ENCODE measurements around the gene COL3A1.

COL3A1 gene

GRCh38 chr2:188975497-188976102, 1.4 kb downstream of the COL3A1 start:
- DNase-seq (ENCODE audit: low spot score): peak; percentile 6

DNA sequence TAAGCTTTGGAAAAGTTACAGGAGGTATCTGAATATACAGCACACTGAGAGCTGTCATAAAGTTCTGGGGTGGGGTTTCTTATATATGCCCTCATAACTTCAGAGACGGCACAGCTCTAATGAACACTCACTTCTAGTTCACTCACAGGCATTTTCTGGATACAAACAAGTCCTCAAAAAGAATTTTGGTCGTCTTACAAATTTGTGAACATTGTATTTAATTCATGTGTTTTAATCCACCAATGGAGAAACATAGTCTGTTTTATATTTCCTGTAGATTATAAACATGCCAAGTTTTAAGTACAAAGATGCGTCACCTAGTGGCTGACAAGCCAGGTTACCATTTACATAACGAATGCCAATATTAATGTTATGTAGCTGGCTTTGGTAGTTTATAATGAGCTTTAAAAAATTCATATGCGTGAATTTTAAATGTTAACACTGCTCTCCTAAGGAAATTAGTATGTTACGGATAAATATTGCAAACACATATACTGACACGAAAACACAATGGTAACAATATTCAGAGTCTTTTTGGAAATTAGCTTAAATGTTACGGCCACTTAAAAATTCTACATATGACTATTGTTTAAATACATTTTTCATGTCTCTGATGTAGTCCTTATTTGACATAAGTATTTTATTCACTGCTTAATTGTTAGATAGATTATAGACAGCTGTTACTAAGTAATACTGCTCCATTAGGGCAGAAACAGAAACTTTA, 2.5 kb downstream of the COL3A1 start:
- no peak for DNase-seq (ENCODE audit: low spot score)

DNA sequence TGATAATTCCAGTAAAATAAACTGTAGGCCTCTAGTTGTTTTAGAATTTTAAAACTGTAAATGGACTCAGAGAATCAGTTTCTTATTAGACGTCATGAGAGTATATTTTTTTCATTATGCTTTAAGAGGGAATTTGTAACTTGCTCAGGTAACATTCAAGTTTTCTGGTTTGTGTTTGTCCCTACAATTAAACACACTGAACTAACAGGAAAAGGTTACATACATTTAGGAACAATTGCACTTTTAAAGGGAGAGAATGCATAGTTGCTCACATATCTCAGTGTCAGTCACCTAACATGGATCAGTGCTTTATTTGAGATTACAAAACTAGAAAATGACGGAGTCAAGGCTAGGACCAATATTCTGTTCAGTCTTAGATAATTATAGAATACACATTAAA, 3.1 kb downstream of the COL3A1 start:
- no peak for DNase-seq (ENCODE audit: low spot score)

DNA sequence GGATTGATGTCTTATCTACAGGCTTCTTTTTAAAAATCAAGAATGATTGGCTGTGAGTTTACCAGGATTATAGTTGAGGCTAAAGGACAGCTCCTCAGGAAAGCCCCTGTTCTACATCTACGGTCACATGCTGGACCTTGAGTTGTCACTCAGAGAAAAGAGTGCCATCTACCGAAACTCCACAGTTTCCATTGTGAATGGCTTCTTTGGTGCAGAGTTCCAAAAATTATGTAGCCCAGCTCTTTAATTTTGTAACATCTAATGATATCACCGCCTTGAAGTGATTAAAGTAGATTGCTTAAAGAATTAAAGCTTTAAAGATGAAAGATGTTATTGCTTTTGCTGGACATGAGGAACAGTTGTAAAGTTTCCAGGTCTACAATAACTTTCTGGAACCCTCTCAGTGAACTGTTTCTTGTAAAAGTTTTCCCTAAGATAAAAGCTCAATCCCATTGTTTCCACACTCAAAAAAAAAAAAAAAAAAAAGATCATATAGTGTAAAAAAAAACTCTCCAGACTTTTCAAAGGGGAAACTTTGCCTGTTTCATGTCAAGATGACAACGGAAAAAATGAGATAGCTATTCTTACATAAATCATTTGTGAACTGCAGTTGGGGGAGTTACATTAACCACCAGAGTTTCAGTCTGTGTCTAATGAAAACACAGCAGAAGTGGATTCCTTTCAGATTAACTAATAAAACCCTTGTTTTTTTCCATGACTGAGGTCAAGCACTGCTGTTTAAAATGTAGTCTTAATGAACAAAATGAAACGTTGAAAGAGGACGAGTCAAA, 4.3 kb downstream of the COL3A1 start:
- no peak for DNase-seq (ENCODE audit: low spot score)

DNA sequence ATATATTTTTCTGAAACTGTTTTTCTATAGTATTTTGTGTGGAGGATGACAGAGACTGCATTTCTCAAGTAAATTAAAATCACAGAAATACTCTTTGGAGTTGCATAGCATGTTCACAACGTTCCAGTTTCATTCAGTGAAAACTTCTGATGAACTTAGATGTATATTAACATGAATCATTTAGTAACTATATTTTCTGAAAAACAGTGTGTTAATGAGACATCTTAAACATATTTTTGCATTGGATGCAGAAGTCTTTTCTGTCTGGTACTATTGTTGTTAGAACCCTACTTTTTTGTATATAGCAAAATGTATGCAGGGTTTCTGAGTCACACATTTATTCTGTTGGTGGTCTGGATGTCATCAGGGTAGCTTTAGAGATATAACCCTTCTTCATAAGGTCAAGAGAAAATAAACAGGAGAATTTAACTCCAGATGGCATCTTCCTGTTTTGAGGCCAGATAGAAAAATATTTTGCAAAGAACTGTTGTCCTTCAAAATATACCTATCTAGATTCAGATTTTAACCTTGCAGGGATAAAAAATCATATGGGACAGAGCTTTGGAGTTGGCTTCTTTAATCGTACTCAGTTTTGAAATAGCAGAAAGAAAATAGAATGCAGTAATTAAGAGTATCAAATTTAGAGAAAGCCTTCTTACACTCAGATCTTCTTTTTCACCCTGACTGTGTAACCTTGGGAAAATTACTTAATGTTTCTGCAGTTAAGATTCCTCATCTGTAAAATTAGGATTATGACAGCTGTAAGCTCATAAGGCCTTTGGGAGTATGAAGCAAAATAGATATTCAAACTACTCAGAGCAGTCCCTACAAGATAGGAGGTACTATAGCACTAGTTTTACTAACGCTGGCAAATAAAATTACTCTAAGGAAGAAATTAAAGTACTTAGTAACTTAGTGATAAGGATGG, 5.3 kb downstream of the COL3A1 start:
- no peak for DNase-seq (ENCODE audit: low spot score)

DNA sequence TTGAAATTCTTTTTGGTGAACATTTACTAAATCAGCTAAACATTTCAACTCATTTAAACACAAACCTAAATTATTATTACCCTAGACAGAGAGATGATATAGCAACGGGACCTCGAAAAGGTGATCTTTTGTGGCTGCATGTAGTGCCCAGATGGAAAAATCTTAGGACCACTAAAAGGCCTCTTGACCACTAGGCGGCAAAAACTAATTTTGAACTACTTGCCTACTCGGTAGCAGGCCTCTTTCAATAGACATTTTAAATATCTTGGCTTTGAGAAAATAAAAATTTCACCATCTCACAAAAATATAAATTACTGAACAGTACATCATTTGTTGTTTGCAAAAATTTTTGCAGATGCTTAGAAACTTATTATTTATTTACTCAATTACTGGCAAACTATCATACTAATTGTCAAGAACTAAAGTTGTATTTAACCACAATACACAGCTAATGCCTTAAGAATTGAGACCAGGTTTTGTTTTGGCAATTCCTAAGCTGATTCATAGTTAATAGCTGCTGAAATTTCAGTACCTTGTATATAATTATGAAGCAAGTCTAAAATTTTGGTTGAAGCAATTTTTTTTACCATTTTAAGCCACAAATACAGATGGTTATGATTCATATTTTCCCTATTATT, 9.4 kb downstream of the COL3A1 start:
- no peak for DNase-seq (ENCODE audit: low spot score)

GRCh38 chr2:188984065-188984491, 9.9 kb downstream of the COL3A1 start:
- DNase-seq (ENCODE audit: low spot score): peak; percentile 4

- DNase-seq (ENCODE audit: low spot score): no peak
Observed at GRCh38 chr2:188984680-188985079, 10.5 kb downstream of the COL3A1 start.

GRCh38 chr2:188986839-188987238, 12.7 kb downstream of the COL3A1 start:
- peak; percentile 30 for DNase-seq (ENCODE audit: low spot score)

GRCh38 chr2:188993247-188993646, 19.1 kb downstream of the COL3A1 start:
- DNase-seq (ENCODE audit: low spot score): no peak

GRCh38 chr2:188997263-188997662, 23.1 kb downstream of the COL3A1 start:
- no peak for DNase-seq (ENCODE audit: low spot score)

DNA sequence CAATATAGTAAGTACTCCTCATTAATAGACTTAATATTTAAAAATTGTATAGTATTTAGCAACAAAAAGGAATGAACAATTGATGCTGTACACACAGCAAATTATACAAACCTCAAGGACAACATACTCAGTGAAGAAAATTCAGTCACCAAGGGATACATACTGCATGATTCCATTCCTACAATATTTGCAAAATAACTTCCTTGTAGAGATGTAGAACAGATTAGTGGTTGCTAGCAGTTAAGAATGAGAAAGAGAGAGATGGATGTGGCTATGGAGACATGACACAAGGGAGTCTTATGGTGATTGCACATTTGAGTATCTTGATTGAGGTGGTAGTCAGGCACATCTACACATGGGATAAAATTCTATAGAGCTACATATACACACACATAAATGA, 26.0 kb downstream of the COL3A1 start:
- no peak for DNase-seq (ENCODE audit: low spot score)

GRCh38 chr2:189002079-189002478, 27.9 kb downstream of the COL3A1 start:
- no peak for DNase-seq (ENCODE audit: low spot score)

DNA sequence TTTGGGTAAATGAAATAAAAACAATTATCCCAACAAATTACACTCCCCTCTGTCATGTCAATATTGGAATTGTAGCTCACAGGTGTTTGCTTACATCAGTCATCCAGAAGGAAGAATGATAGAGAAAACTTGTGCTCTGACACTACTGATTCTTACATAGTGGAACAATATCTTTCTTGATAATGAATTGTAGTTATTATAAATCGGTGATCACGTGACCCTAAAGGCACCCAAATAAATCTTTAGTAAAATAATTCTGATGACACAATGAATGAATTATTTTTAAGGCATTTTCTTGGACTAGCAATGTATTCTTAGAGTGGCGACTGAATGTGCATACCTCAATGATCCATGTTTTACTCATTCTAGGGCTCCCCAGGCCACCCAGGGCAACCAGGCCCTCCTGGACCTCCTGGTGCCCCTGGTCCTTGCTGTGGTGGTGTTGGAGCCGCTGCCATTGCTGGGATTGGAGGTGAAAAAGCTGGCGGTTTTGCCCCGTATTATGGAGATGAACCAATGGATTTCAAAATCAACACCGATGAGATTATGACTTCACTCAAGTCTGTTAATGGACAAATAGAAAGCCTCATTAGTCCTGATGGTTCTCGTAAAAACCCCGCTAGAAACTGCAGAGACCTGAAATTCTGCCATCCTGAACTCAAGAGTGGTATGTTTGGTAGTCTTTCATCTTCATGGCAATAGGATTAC, 34.5 kb downstream of the COL3A1 start:
- no peak for DNase-seq (ENCODE audit: low spot score)

GRCh38 chr2:189010536-189010935, 36.4 kb downstream of the COL3A1 start:
- no peak for DNase-seq (ENCODE audit: low spot score)

- no peak for DNase-seq (ENCODE audit: low spot score)
Observed at GRCh38 chr2:189012351-189012750, 38.2 kb downstream of the COL3A1 start.

GRCh38 chr2:189013031-189013430, 38.9 kb downstream of the COL3A1 start:
- no peak for DNase-seq (ENCODE audit: low spot score)

- no peak for DNase-seq (ENCODE audit: low spot score)
Observed at GRCh38 chr2:189013671-189014448, 39.7 kb downstream of the COL3A1 start.

- peak; percentile 36 for DNase-seq (ENCODE audit: low spot score)
Observed at GRCh38 chr2:189014449-189015138, 40.4 kb downstream of the COL3A1 start.
